GM12878 (cell line): ENCODE results near the gene PRDM15. TPM values are rescaled to one million over a fixed set of nuclear protein-coding genes. Genes with fewer than 3 reads are reported as not detected.

Source experiments
- ATAC-seq: fragments of 200-7000 bp; cut with Tn5 transposase; 3 replicates; pipeline ENCODE4 v1.9.1; 2020; ENCODE audit warnings: mild to moderate bottlenecking, moderate library complexity
- BruUV-seq: library from RNA; stranded (reverse); fragments of 400-500 nt; replicated peaks from 2 replicates; lab custom pipeline; 2021; lab: Mats Ljungman, UMichigan
- CTCF ChIA-PET: fragments of 300-600 bp; sonication (Branson Sonifier 250); formaldehyde crosslinking; extraction: SDS; loops from one replicate; lab custom pipeline; 2021; ENCODE audit warnings: inconsistent platforms; lab: Yijun Ruan, JAX
- POLR2A ChIA-PET: fragments of 350-600 bp; formaldehyde crosslinking; extraction: SDS; loops from one replicate; lab custom pipeline; 2021; ENCODE audit warnings: inconsistent platforms; lab: Charles Lee
- RAD21 ChIA-PET: fragments of 300-600 bp; sonication (Branson Sonifier 250); formaldehyde crosslinking; loops from one replicate; lab custom pipeline; 2023; ENCODE audit warnings: antibody characterized with exemption; ENCODE audit not compliant: unreplicated experiment; lab: Charles Lee
- SMC1A ChIA-PET: fragments of 300-600 bp; sonication (Branson Sonifier 250); formaldehyde crosslinking; loops from one replicate; lab custom pipeline; 2023; ENCODE audit not compliant: unreplicated experiment, uncharacterized antibody; lab: Charles Lee
- DNase-seq: peaks from one replicate; pipeline ENCODE4 v3.0.0-alpha.2; 2011; ENCODE audit warnings: low read depth, low spot score
- FAIRE-seq: peaks from 3 replicates; lab custom pipeline; 2011; peaks lifted over from hg19 to GRCh38; lab: Jason Lieb, UNC
- H2AFZ ChIP-seq: 2 replicates; pipeline ENCODE4 v1.6.0; 2011; ENCODE audit warnings: low read depth, low read length, control low read depth; ENCODE audit not compliant: control insufficient read depth
- H3K27ac ChIP-seq: 2 replicates; pipeline ENCODE4 v1.5.1; 2011; ENCODE audit warnings: control low read depth; ENCODE audit not compliant: control insufficient read depth, insufficient read depth
- H3K27me3 ChIP-seq, 2 experiments: replicated peaks in 1 of 2; 2 replicates each; pipeline versions ENCODE4 v1.6.0 to v1.6.1; 2011; ENCODE audit warnings: low read length in 1 of 2; ENCODE audit not compliant: control insufficient read depth in 2 of 2, insufficient read depth in 2 of 2
- H3K36me3 ChIP-seq, 2 experiments: 2 replicates each; pipeline ENCODE4 v1.5.1; 2011; ENCODE audit warnings: low read length in 1 of 2; ENCODE audit not compliant: control insufficient read depth in 2 of 2, insufficient read depth in 2 of 2
- H3K4me1 ChIP-seq: 2 replicates; pipeline ENCODE4 v1.6.1; 2011; ENCODE audit warnings: mild to moderate bottlenecking, low read length, moderate library complexity, mixed read lengths; ENCODE audit not compliant: control insufficient read depth, insufficient read depth
- H3K4me2 ChIP-seq: 2 replicates; pipeline ENCODE4 v1.6.0; 2011; ENCODE audit warnings: control low read depth; ENCODE audit not compliant: control insufficient read depth, insufficient read depth
- H3K4me3 ChIP-seq: fragments of 200-600 bp; sonication (generic); 2 replicates; pipeline ENCODE4 v1.5.1; 2016
- H3K79me2 ChIP-seq: 2 replicates; pipeline ENCODE4 v1.6.0; 2011; ENCODE audit warnings: low read length; ENCODE audit not compliant: control insufficient read depth, insufficient read depth
- H3K9ac ChIP-seq: 2 replicates; pipeline ENCODE4 v1.8.0; 2011; ENCODE audit warnings: low read length, control low read depth, mixed read lengths; ENCODE audit not compliant: control insufficient read depth, insufficient read depth
- H3K9me3 ChIP-seq: replicated peaks from 3 replicates; pipeline ENCODE4 v1.5.1; 2011; ENCODE audit warnings: mild to moderate bottlenecking, low read length; ENCODE audit not compliant: control insufficient read depth, insufficient read depth
- H4K20me1 ChIP-seq: 2 replicates; pipeline ENCODE4 v1.6.0; 2011; ENCODE audit not compliant: control insufficient read depth, insufficient read depth
- ATF7 ChIP-seq: fragments of 450-650 bp; IDR thresholded peaks from 2 replicates; pipeline ENCODE4 v1.6.1; 2016; ENCODE audit warnings: low read depth, mild to moderate bottlenecking
- HDAC6 ChIP-seq: fragments of 200-600 bp; sonication (generic); IDR thresholded peaks from one replicate; pipeline ENCODE4 v1.8.0; 2017; ENCODE audit warnings: antibody characterized with exemption; ENCODE audit not compliant: unreplicated experiment
- PML ChIP-seq: IDR thresholded peaks from 2 replicates; pipeline ENCODE4 v1.6.1; 2012; ENCODE audit warnings: low read length, inconsistent platforms
- RCOR1 ChIP-seq: conservative IDR thresholded peaks from 2 replicates; pipeline ENCODE4 v1.6.1; 2012; ENCODE audit warnings: low read depth, low read length, improper control_type of control experiment
- SMC3 ChIP-seq: IDR thresholded peaks from 2 replicates; pipeline ENCODE4 v1.6.1; 2011; ENCODE audit warnings: low read length, improper control_type of control experiment, borderline replicate concordance
- SUPT20H ChIP-seq: IDR thresholded peaks from 2 replicates; pipeline ENCODE4 v1.6.1; 2011; ENCODE audit warnings: low read depth, mild to moderate bottlenecking, low read length, moderate library complexity, borderline replicate concordance; ENCODE audit not compliant: control insufficient read depth
- WGBS: methylation state at CpG from one replicate; pipeline ENCODE4 v1.1.6; 2016; ENCODE audit warnings: low lambda C conversion rate; ENCODE audit not compliant: insufficient replicate concordance, insufficient coverage; ENCODE audit errors: missing lambda C conversion rate; 5-methylcytosine and 5-hydroxymethylcytosine counted together
- in situ Hi-C: fragments of 300-500 bp; cut with MboI; formaldehyde crosslinking; loops from 9 replicates; pipeline ENCODE4 v1.14.3; 2018; ENCODE audit warnings: mixed read lengths
- intact Hi-C: fragments of 100-400 bp; cut with micrococcal nuclease; formaldehyde crosslinking; loops from one replicate; pipeline ENCODE4 v1.14.2; 2022; ENCODE audit not compliant: unreplicated experiment
- polyA plus RNA-seq, 11 experiments: library from polyadenylated mRNA; depleted of rRNA in 4 of 11; unstranded in 6 of 11; stranded (reverse) in 5 of 11; fragments of >200 nt; fragmentation: Nextera tagmentation in 4 of 11; fragmentation: Illumina TruSeq in 1 of 11; extraction: Ambion mirVana in 4 of 11; extraction: Trizol in 1 of 11; gene quantifications; 1 replicate in 1 of 11; 2 replicates in 10 of 11; pipeline versions ENCODE4 v1.2.1 to v1.2.3, GENCODE V29; 2011 to 2016; ENCODE audit warnings: inconsistent platforms in 2 of 11, missing spikeins in 2 of 11, low read depth in 1 of 11
- total RNA-seq, 4 experiments: library from RNA; depleted of rRNA in 3 of 4; stranded (reverse); fragments of >200 nt in 3 of 4; fragmentation: Illumina TruSeq in 1 of 4; extraction: Trizol in 1 of 4; gene quantifications; 2 replicates each; pipeline versions ENCODE4 v1.2.1 to v1.2.3, GENCODE V29; 2013 to 2021
- TF ChIP-seq, protein P1 (sequence below): fragments of 450-650 bp; IDR thresholded peaks from 2 replicates; pipeline ENCODE4 v1.6.1; 2017; ENCODE audit warnings: mild to moderate bottlenecking, low read depth, inconsistent platforms; ENCODE audit not compliant: poor library complexity, severe bottlenecking
- TF ChIP-seq, protein P2 (sequence below): fragments of 450-650 bp; IDR thresholded peaks from 2 replicates; pipeline ENCODE4 v1.6.1; 2017; ENCODE audit warnings: mild to moderate bottlenecking, moderate library complexity
- TF ChIP-seq, protein P3 (sequence below): IDR thresholded peaks from 2 replicates; pipeline ENCODE4 v1.6.1; 2011; ENCODE audit warnings: borderline replicate concordance, low read depth, mild to moderate bottlenecking, moderate library complexity, mixed read lengths, low read length; ENCODE audit not compliant: insufficient read depth; ENCODE audit errors: extremely low read length

PRDM15 gene
- total and polyA plus RNA-seq, 10 of the 15 experiments (the other 5 are each of a cell fraction or from before 2014, with no cell fraction given) = 2.2 to 16.0 (median 8.6) TPM

DNA sequence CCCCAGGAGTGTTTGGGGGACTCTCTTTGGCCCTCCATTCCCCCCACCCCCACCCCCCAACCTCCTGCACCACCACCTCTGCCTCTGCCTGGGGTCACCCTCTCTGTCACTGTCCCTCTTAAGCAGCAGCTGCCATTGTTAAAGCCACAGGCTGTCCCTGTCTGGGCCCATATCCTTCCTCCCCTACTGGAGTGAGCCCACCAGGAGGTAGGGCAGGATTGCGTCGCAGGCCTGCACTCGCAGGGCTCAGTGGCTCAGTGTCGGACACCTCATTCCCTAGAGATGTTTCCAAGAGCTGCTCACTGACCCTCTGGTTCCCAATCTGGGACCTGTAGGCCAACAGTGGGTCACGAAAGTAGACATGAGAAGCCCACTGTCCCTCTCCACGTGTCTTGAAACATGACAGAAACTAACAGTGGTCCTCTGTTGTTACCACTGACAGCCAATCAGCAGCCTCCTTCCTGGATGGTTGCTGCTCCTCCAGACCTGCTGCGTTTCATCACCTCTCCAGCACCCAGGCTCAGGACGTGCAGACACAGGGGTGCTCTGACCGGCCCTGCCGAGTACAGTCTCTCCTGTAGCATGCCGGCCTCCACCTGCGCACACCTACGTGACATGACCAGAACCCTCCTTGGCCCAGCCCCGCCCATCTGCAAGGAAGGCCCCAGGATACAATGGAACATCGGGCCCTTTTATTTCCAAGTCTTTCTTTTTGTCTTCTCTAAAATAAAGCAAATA is 7.7 kb downstream of the PRDM15 start:
- H2AFZ ChIP-seq = no peak overlapping the region
- H3K4me1 ChIP-seq = peaks cover 48% of the 10 kb centered on the region
- H3K27me3 ChIP-seq = no peaks in the 10 kb centered on the region
- H3K79me2 ChIP-seq = peaks cover 36% of the 10 kb centered on the region
- RAD21 ChIA-PET = interaction anchor here (1.4 kb wide), 1 partner anchor 8 kb away, joined by 3 read pairs; no protein-coding TSS in a partner anchor
- H3K9ac ChIP-seq = no peak overlapping the region
- H3K27ac ChIP-seq = no peak overlapping the region
- no peaks in the 10 kb centered on the region; a peak in 1 of 4 replicates for H3K36me3 ChIP-seq
- H3K9me3 ChIP-seq = no peaks in the 10 kb centered on the region
- DNase-seq (no peak), FAIRE-seq (no peak), ATAC-seq (no peak)
- H3K4me2 ChIP-seq = no peak overlapping the region
- intact Hi-C loops (no loop called here), in situ Hi-C loops (no loop called here)
- SMC1A ChIA-PET = no interaction called here
- POLR2A ChIA-PET = no interaction called here
- TF ChIP-seq, protein P1, sequence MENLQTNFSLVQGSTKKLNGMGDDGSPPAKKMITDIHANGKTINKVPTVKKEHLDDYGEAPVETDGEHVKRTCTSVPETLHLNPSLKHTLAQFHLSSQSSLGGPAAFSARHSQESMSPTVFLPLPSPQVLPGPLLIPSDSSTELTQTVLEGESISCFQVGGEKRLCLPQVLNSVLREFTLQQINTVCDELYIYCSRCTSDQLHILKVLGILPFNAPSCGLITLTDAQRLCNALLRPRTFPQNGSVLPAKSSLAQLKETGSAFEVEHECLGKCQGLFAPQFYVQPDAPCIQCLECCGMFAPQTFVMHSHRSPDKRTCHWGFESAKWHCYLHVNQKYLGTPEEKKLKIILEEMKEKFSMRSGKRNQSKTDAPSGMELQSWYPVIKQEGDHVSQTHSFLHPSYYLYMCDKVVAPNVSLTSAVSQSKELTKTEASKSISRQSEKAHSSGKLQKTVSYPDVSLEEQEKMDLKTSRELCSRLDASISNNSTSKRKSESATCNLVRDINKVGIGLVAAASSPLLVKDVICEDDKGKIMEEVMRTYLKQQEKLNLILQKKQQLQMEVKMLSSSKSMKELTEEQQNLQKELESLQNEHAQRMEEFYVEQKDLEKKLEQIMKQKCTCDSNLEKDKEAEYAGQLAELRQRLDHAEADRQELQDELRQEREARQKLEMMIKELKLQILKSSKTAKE = no peak
- TF ChIP-seq RCOR1 (no peak), ATF7 (no peak), SUPT20H (no peak), SMC3 (no peak), PML (no peak), HDAC6 (no peak)
- TF ChIP-seq, protein P2, sequence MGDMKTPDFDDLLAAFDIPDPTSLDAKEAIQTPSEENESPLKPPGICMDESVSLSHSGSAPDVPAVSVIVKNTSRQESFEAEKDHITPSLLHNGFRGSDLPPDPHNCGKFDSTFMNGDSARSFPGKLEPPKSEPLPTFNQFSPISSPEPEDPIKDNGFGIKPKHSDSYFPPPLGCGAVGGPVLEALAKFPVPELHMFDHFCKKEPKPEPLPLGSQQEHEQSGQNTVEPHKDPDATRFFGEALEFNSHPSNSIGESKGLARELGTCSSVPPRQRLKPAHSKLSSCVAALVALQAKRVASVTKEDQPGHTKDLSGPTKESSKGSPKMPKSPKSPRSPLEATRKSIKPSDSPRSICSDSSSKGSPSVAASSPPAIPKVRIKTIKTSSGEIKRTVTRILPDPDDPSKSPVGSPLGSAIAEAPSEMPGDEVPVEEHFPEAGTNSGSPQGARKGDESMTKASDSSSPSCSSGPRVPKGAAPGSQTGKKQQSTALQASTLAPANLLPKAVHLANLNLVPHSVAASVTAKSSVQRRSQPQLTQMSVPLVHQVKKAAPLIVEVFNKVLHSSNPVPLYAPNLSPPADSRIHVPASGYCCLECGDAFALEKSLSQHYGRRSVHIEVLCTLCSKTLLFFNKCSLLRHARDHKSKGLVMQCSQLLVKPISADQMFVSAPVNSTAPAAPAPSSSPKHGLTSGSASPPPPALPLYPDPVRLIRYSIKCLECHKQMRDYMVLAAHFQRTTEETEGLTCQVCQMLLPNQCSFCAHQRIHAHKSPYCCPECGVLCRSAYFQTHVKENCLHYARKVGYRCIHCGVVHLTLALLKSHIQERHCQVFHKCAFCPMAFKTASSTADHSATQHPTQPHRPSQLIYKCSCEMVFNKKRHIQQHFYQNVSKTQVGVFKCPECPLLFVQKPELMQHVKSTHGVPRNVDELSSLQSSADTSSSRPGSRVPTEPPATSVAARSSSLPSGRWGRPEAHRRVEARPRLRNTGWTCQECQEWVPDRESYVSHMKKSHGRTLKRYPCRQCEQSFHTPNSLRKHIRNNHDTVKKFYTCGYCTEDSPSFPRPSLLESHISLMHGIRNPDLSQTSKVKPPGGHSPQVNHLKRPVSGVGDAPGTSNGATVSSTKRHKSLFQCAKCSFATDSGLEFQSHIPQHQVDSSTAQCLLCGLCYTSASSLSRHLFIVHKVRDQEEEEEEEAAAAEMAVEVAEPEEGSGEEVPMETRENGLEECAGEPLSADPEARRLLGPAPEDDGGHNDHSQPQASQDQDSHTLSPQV = no peak
- TF ChIP-seq, protein P3, sequence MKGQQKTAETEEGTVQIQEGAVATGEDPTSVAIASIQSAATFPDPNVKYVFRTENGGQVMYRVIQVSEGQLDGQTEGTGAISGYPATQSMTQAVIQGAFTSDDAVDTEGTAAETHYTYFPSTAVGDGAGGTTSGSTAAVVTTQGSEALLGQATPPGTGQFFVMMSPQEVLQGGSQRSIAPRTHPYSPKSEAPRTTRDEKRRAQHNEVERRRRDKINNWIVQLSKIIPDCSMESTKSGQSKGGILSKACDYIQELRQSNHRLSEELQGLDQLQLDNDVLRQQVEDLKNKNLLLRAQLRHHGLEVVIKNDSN = no peak
- no peak overlapping the region for H3K4me3 ChIP-seq
- CTCF ChIA-PET = interaction anchor here (0.7 to 1.4 kb wide), 3 partner anchors 9 to 245 kb away, joined by 3 to 4 read pairs (median 4); no protein-coding TSS in a partner anchor
- H4K20me1 ChIP-seq = no peaks in the 10 kb centered on the region
- no TSS peak for BruUV-seq
- 86% methylated on average over 15 of the region's 15 CpGs for WGBS
